Pancreas (tissue), 10 donors: ENCODE data around the gene SAMD1. TPM values are rescaled to one million over a fixed set of nuclear protein-coding genes. Genes with fewer than 3 reads are reported as not detected.

ENCODE experiments used
- ATAC-seq, 4 donors: fragments of 200-7000 bp; cut with Tn5 transposase; one replicate each; pipeline versions ENCODE4 v1.8.0 to v1.9.1; 2020; ENCODE audit warnings: mild to moderate bottlenecking in 4 of 4, moderate library complexity in 4 of 4
- DNase-seq, 6 donors: peaks; one replicate each; pipeline ENCODE4 v3.0.0-alpha.2; 2020
- FAIRE-seq: peaks from 2 replicates; lab custom pipeline; 2012; peaks lifted over from hg19 to GRCh38; lab: Jason Lieb, UNC
- H3K27ac ChIP-seq, 4 donors: fragments of 200-600 bp; sonication (generic); 1 replicate in 3 of 4; 2 replicates in 1 of 4; pipeline versions ENCODE4 v1.5.0 to v1.8.0; 2020
- H3K27me3 ChIP-seq, 4 donors: fragments of 200-600 bp; one replicate each; pipeline ENCODE4 v1.8.0; 2021
- H3K36me3 ChIP-seq, 3 donors: fragments of 200-600 bp; sonication (generic) in 1 of 3; one replicate each; pipeline versions ENCODE4 v1.5.0 to v1.8.0; 2020 to 2021
- H3K4me1 ChIP-seq, 3 donors: fragments of 200-600 bp; one replicate each; pipeline ENCODE4 v1.8.0; 2021
- H3K4me3 ChIP-seq, 4 donors: fragments of 200-600 bp; sonication (generic) in 2 of 4; one replicate each; pipeline versions ENCODE4 v1.5.0 to v1.8.0; 2020 to 2021
- H3K9me3 ChIP-seq, 4 donors: fragments of 200-600 bp; one replicate each; pipeline ENCODE4 v1.8.0; 2021
- WGBS, 2 donors: extraction: QIAGEN DNeasy Blood & Tissue Kit; methylation state at CpG; one replicate each; pipeline ENCODE4 v1.1.7; 2013; 5-methylcytosine and 5-hydroxymethylcytosine counted together
- intact Hi-C, 3 donors: fragments of 100-400 bp; cut with DNase I; formaldehyde crosslinking; loops; one replicate each; pipeline versions ENCODE4 v1.11.1 to v1.14.2; 2022
- polyA plus RNA-seq, 2 donors: library from polyadenylated mRNA; stranded (reverse); fragments of 200-250 nt; gene quantifications; one replicate each; pipeline ENCODE4 v1.2.3, GENCODE V29; 2013
- total RNA-seq, 6 donors: library from RNA; stranded (reverse); fragmentation: NEBNext Ultra II Directional in 4 of 6; extraction: Animal tissue kit (Norgen Biotek cat#: 25700) in 4 of 6; gene quantifications; one replicate each; pipeline versions ENCODE4 v1.2.1 to v1.2.4, GENCODE V29; 2021 to 2023
- TF ChIP-seq, protein P1 (sequence below), 4 donors: fragments of 200-600 bp; sonication (generic) in 3 of 4; IDR thresholded peaks; one replicate each; pipeline versions ENCODE4 v1.5.0 to v1.8.0; 2021; ENCODE audit warnings: antibody characterized with exemption in 4 of 4
- donor health status: healthy with polysubstance abuse.
- donor health status: DM: no; HTN: no; CAD: no; lungs with moderate emphysema.
- donor health status: DM: no; HTN: no; CAD: no.
- donor health status: control.
- donor health status: control.
- donor health status: Bipolar disorder and iron deficiency.
- donor health status: DM: yes; HTN: yes; CAD: no.
- donor health status: DM: no; HTN: no; CAD: no.
- donor health status: DM: no; HTN: no; CAD: no.
- donor health status: DM: yes; HTN: yes; CAD: no.

Gene SAMD1
- total and polyA plus RNA-seq, 8 donors = 7.9 to 24.3 (median 16.9) TPM

DNA sequence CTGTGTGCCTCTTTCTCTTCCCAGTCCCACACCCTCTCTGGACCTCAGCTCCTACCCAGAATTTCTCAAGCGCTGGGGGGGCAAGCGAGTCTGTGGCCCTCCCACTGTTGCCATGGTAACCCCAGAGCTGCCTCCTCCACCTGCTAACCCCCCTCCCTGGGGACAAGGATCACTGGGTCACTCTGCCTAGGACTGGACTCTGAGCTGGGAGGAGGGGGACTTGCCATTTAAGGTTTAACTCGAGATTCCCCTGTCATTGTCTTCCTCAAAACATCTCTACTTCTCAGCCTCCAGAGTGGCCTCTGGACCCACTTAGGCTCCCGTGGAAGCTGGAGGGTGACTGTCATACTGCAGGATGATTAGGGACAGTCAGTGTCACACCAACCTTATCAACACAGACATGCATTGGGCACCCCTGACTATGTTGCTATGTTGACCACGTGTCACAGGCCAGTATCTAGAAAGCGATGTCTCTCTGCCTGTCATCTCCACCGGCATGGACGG is 30.8 kb downstream of the SAMD1 start:
- Histone ChIP-seq H3K4me3 (peak overlapping the region in 1 of 4 donors; percentile 51), H3K27ac (no peak overlapping the region), H3K36me3 (peaks cover 0 to 6% (median 0%) of the 10 kb centered on the region in 3 donors), H3K27me3 (no peaks in the 10 kb centered on the region), H3K4me1 (peaks cover 0 to 22% (median 15%) of the 10 kb centered on the region in 3 donors), H3K9me3 (no peaks in the 10 kb centered on the region)
- TF ChIP-seq, protein P1, sequence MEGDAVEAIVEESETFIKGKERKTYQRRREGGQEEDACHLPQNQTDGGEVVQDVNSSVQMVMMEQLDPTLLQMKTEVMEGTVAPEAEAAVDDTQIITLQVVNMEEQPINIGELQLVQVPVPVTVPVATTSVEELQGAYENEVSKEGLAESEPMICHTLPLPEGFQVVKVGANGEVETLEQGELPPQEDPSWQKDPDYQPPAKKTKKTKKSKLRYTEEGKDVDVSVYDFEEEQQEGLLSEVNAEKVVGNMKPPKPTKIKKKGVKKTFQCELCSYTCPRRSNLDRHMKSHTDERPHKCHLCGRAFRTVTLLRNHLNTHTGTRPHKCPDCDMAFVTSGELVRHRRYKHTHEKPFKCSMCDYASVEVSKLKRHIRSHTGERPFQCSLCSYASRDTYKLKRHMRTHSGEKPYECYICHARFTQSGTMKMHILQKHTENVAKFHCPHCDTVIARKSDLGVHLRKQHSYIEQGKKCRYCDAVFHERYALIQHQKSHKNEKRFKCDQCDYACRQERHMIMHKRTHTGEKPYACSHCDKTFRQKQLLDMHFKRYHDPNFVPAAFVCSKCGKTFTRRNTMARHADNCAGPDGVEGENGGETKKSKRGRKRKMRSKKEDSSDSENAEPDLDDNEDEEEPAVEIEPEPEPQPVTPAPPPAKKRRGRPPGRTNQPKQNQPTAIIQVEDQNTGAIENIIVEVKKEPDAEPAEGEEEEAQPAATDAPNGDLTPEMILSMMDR (IDR thresholded peaks at IDR 0.05) = no peak
- ATAC-seq (no peak), DNase-seq (no peak), FAIRE-seq (no peak)
- intact Hi-C loops = no loop called here
- WGBS, 2 donors = 14 to 32% methylated on average over 8 of the region's 8 CpGs

DNA sequence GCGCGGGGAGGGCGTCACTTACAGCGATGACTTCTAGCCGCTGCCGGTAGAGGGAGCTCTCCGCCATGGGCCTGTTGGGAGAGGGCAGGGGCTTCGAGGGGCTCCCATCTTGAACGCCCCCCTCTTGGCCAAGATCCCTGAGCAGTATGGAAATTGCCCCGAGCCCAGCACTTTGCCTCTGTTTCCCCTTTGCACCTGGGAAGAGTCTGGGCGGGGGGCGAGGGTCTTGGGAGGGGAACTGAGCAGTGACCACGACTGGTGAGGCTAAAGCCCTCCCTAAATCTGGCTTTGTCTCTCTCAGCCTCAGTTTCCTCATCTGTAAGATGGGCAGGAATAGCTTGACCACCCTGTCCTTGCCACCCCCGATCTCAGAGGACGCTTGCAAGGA is 31.5 kb downstream of the SAMD1 start:
- TF ChIP-seq, protein P1 (IDR thresholded peaks at IDR 0.05) = peak; percentile 8 to 24 (median 18)
- H3K27ac ChIP-seq = no peak overlapping the region
- H3K36me3 ChIP-seq = peaks cover 0 to 6% (median 0%) of the 10 kb centered on the region in 3 donors
- H3K4me3 ChIP-seq = no peak overlapping the region
- H3K4me1 ChIP-seq = peaks cover 0 to 22% (median 15%) of the 10 kb centered on the region in 3 donors
- ATAC-seq = no peak
- intact Hi-C loops = no loop called here
- H3K9me3 ChIP-seq = no peaks in the 10 kb centered on the region
- H3K27me3 ChIP-seq = no peaks in the 10 kb centered on the region
- FAIRE-seq = no peak
- 53 to 62% methylated on average over 15 of the region's 15 CpGs for WGBS, 2 donors
- no peak for DNase-seq

DNA sequence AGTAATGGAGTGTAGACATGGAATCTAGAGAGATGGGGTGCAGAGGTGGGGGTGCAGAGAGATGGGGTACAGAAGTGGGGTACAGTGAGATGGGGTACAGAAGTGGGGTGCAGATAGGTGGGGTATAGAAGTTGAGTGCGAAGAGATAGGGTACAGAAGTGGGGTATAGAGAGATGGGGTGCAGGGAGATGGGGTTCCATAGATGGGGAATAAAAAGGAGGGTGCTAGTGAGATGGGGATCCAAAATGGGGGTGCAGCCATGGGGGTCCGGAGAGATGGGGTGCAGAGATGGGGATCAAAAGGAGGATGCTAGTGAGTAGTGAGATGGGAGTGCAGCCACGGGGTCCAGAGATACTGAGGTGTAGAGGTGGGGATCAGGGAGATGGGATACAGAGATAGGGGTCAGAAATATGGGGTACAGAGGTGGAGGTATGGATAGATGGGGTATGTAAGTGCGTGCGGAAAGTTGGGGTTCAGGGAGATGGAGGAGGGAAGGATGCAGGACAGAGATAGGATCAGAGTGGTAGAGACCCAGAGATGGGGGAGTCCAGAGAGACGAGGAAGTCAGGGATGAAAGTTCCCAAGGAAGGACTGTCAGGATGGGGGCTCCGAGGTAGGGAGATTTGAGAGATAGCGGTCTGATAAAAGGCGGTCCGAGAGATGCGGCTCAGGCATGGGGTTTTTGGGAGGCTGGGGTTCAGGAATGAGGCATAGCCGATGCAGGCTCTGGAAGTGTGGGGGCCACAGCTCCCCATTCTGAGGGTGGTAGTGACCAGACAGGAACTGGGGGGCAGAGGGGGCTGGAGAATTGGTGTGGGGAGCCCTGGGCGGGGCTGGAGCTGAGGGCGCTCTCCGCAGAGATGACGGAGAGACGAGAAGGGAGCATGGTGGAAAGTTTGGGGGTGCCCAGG is 32.1 kb downstream of the SAMD1 start:
- no peak overlapping the region for H3K27ac ChIP-seq
- H3K9me3 ChIP-seq = no peaks in the 10 kb centered on the region
- FAIRE-seq (no peak), DNase-seq (no peak), ATAC-seq (no peak)
- TF ChIP-seq, protein P1 (IDR thresholded peaks at IDR 0.05) = no peak
- H3K4me3 ChIP-seq = no peak overlapping the region
- intact Hi-C loops = no loop called here
- H3K36me3 ChIP-seq = peaks cover 0 to 6% (median 0%) of the 10 kb centered on the region in 3 donors
- H3K4me1 ChIP-seq = peaks cover 0 to 22% (median 15%) of the 10 kb centered on the region in 3 donors
- 53 to 66% methylated on average over 17 of the region's 17 CpGs for WGBS, 2 donors
- no peaks in the 10 kb centered on the region for H3K27me3 ChIP-seq

DNA sequence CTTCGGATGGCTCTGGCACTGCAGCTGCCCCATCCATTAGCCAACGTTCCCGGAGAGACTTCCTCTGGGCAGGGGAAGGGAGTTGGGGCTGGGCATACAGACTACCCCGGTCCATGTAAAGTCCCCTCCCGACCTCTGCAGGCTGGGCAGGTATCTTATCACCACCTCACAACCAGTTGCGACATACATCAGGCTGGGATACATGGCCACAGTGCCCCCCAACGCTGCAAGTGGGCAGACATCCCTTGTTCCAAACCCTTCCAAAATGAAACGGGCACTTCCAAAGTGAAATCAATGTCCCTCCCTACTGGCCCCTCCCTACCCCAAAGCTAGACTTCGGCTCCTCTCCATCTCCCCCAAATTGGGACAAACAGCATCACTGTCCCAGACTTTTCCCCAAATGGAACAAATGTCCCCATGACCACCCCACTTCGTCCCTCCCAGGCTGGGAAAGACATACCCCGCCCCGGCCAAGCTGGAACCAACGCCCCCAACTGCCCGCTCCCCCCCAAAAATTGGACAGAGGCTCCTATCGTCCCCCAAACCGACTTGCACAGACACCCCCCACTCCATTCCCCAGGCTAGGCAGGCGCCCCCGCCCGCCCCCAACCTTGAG is 33.7 kb downstream of the SAMD1 start:
- H3K4me1 ChIP-seq = peaks cover 0 to 18% (median 11%) of the 10 kb centered on the region in 3 donors
- intact Hi-C loops = no loop called here
- H3K9me3 ChIP-seq = no peaks in the 10 kb centered on the region
- H3K27me3 ChIP-seq = no peaks in the 10 kb centered on the region
- TF ChIP-seq, protein P1 (IDR thresholded peaks at IDR 0.05) = no peak
- peaks cover 0 to 6% (median 0%) of the 10 kb centered on the region in 3 donors for H3K36me3 ChIP-seq
- FAIRE-seq (no peak), ATAC-seq (no peak), DNase-seq (no peak)
- 68 to 73% methylated on average over 18 to 19 of the region's 19 CpGs for WGBS, 2 donors
- no peak overlapping the region for H3K27ac ChIP-seq
- peak overlapping the region in 2 of 4 donors; percentile 6 to 18 for H3K4me3 ChIP-seq
